ENCODE data around the gene NTN3. TPM values are rescaled to one million over a fixed set of nuclear protein-coding genes. Genes with fewer than 3 reads are reported as not detected.

NTN3 gene
- total RNA-seq, 1 experiment from 2014 or later = 5.6 TPM

Other genes with a start within 250 kb of the NTN3 start
- gene E4F1, start 247.7 kb upstream of the NTN3 start, total RNA-seq (2014; rRNA removed; shearing (Covaris generic)) = 18.6 and 19.6 TPM in 2 replicates
- gene DNASE1L2, start 234.9 kb upstream of the NTN3 start, total RNA-seq (2014; rRNA removed; shearing (Covaris generic)) = 0.96 and 1.7 TPM in 2 replicates
- gene ECI1, start 219.7 kb upstream of the NTN3 start, total RNA-seq (2014; rRNA removed; shearing (Covaris generic)) = 25.0 and 27.0 TPM in 2 replicates
- 308 and 310 TPM in 2 replicates for gene RNPS1, start 203.2 kb upstream of the NTN3 start, total RNA-seq (2014; rRNA removed; shearing (Covaris generic))
- gene ABCA3, start 130.6 kb upstream of the NTN3 start, total RNA-seq (2014; rRNA removed; shearing (Covaris generic)) = 0.10 TPM in 2 replicates
- 52.8 and 54.8 TPM in 2 replicates for gene CCNF, start 41.9 kb upstream of the NTN3 start, total RNA-seq (2014; rRNA removed; shearing (Covaris generic))
- 26.0 and 30.9 TPM in 2 replicates for gene TEDC2, start 11.2 kb upstream of the NTN3 start, total RNA-seq (2014; rRNA removed; shearing (Covaris generic))
- 19.8 and 21.8 TPM in 2 replicates for gene TBC1D24, start 3.8 kb downstream of the NTN3 start, total RNA-seq (2014; rRNA removed; shearing (Covaris generic))
- 28.7 and 28.8 TPM in 2 replicates for gene ATP6V0C, start 42.7 kb downstream of the NTN3 start, total RNA-seq (2014; rRNA removed; shearing (Covaris generic))
- 14.8 and 16.1 TPM in 2 replicates for gene AMDHD2, start 49.1 kb downstream of the NTN3 start, total RNA-seq (2014; rRNA removed; shearing (Covaris generic))
- gene CEMP1, start 60.1 kb downstream of the NTN3 start, total RNA-seq (2014; rRNA removed; shearing (Covaris generic)) = not detected in 2 replicates
- gene PDPK1, start 66.7 kb downstream of the NTN3 start, total RNA-seq (2014; rRNA removed; shearing (Covaris generic)) = 27.9 and 28.0 TPM in 2 replicates
- gene KCTD5, start 211.2 kb downstream of the NTN3 start, total RNA-seq (2014; rRNA removed; shearing (Covaris generic)) = 42.0 and 42.9 TPM in 2 replicates
- 0.33 and 0.40 TPM in 2 replicates for gene PRSS27, start 248.9 kb downstream of the NTN3 start, total RNA-seq (2014; rRNA removed; shearing (Covaris generic))